Measurements from ENCODE around the gene IDNK.

The IDNK gene

DNA sequence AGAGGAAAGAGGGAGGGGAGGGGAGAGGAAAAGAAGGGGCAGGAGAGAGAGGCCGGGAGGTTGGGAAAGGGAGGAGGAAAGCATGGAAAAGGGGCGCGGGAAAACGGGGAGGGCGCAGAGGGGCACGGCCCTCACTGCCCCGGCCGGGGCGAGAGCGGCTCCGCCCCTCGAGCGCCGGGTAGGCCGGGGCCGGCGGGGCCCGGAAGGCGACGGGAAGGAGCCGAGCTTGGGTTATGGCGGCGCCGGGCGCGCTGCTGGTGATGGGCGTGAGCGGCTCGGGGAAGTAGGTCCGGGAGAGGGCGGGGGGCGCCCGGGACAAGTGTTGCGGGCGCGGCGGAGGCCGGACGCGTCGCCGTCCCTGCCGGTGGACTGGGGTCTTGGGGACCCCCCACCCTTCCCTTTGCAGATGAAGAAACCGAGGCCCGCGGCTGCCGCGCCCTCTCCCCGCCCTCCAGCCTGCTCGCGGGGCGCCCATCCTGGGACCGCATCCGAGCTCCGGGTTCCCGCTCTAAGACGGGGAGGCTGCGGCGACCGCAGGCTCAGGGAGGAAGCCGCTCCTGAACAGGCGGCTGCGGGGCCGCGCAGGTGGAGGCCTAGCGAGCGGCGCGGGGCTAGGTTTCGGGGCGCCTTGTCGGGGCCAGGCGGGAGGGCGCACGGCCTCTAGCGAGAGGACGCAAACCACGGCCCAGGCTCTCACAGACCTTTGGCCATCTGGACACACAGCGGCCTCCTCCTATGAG is at the start of gene IDNK:
Gene IDNK (plus strand): TSS at position 205 of the 740 bp plus-strand sequence. CDS start 29 bp downstream, at position 234.
- H3K4me3 ChIP-seq (ENCODE audit: low read depth in 1 of 2, low read length in 2 of 2) = peak within 1 kb of the TSS; percentile 69 to 79
- H3K27me3 ChIP-seq (ENCODE audit: insufficient read depth, low read length, poor library complexity) = no peaks in the 10 kb centered on the region
- H3K9me3 ChIP-seq (ENCODE audit: insufficient read depth, low read length, severe bottlenecking) = no peaks in the 10 kb centered on the region
- peaks cover 17% of the 10 kb centered on the region for H3K4me1 ChIP-seq (ENCODE audit: insufficient read depth, low read length)
- ATAC-seq (ENCODE audit: insufficient read depth, low read depth) (peak; percentile 83), DNase-seq (peak; percentile 50)
- H4K20me1 ChIP-seq (ENCODE audit: insufficient read depth, low read length) = no peaks in the 10 kb centered on the region
- peak within 1 kb of the TSS; percentile 76 for H3K4me2 ChIP-seq (ENCODE audit: insufficient read depth, low read length)
- H3K27ac ChIP-seq (ENCODE audit: low read length) = peak within 1 kb of the TSS; percentile 93
- TF ChIP-seq EZH2 (IDR thresholded peaks at IDR 0.05; ENCODE audit: borderline replicate concordance, low read depth, low read length, severe bottlenecking) = no peak
- TF ChIP-seq, protein P1, sequence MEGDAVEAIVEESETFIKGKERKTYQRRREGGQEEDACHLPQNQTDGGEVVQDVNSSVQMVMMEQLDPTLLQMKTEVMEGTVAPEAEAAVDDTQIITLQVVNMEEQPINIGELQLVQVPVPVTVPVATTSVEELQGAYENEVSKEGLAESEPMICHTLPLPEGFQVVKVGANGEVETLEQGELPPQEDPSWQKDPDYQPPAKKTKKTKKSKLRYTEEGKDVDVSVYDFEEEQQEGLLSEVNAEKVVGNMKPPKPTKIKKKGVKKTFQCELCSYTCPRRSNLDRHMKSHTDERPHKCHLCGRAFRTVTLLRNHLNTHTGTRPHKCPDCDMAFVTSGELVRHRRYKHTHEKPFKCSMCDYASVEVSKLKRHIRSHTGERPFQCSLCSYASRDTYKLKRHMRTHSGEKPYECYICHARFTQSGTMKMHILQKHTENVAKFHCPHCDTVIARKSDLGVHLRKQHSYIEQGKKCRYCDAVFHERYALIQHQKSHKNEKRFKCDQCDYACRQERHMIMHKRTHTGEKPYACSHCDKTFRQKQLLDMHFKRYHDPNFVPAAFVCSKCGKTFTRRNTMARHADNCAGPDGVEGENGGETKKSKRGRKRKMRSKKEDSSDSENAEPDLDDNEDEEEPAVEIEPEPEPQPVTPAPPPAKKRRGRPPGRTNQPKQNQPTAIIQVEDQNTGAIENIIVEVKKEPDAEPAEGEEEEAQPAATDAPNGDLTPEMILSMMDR (IDR thresholded peaks at IDR 0.05; ENCODE audit: borderline replicate concordance, extremely low read depth, low read length, poor library complexity, severe bottlenecking) = no peak
- peak within 1 kb of the TSS; percentile 93 for H3K9ac ChIP-seq (ENCODE audit: low read depth, low read length)
- peak within 1 kb of the TSS; percentile 86 for H2AFZ ChIP-seq (ENCODE audit: low read depth, low read length)
- H3K79me2 ChIP-seq (ENCODE audit: insufficient read depth, low read length) = no peaks in the 10 kb centered on the region; the same call in 1 of the 2 replicates
- H3K36me3 ChIP-seq (ENCODE audit: insufficient read depth, low read length) = peaks cover 4% of the 10 kb centered on the region

DNA sequence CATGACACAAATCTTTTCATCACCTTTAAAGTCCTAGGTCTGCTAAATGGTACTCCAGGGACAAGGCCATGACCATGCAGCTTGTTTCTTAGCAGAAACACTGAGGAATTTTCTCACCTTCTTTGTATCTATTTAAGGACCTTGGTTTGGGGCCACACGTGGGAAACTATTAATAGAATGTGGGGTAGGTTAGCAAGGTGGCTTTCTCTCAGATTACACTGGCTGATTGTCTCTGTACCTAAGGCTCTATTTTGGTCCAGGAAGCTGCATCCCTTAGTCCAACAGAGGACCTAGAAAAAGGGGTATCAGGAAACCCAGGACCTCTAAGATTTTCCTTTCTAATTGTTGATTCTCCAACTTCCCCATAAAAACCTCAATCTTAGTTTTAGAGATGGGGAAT is 48.5 kb upstream of the IDNK start:
- H3K4me2 ChIP-seq (ENCODE audit: insufficient read depth, low read length) = no peak overlapping the region
- no peaks in the 10 kb centered on the region for H3K9me3 ChIP-seq (ENCODE audit: insufficient read depth, low read length, severe bottlenecking)
- H3K27me3 ChIP-seq (ENCODE audit: insufficient read depth, low read length, poor library complexity) = no peaks in the 10 kb centered on the region
- DNase-seq = no peak
- no peaks in the 10 kb centered on the region for H3K79me2 ChIP-seq (ENCODE audit: insufficient read depth, low read length)
- no peaks in the 10 kb centered on the region for H3K36me3 ChIP-seq (ENCODE audit: insufficient read depth, low read length)
- H3K4me3 ChIP-seq (ENCODE audit: low read depth in 1 of 2, low read length in 2 of 2) = no peak overlapping the region
- H2AFZ ChIP-seq (ENCODE audit: low read depth, low read length) = no peak overlapping the region
- H4K20me1 ChIP-seq (ENCODE audit: insufficient read depth, low read length) = no peaks in the 10 kb centered on the region
- H3K27ac ChIP-seq (ENCODE audit: low read length) = no peak overlapping the region
- no peak for TF ChIP-seq EZH2 (IDR thresholded peaks at IDR 0.05; ENCODE audit: borderline replicate concordance, low read depth, low read length, severe bottlenecking)
- TF ChIP-seq, protein P1 (IDR thresholded peaks at IDR 0.05; ENCODE audit: borderline replicate concordance, extremely low read depth, low read length, poor library complexity, severe bottlenecking) = no peak
- no peak overlapping the region for H3K9ac ChIP-seq (ENCODE audit: low read depth, low read length)
- H3K4me1 ChIP-seq (ENCODE audit: insufficient read depth, low read length) = peaks cover 7% of the 10 kb centered on the region; the same call in 1 of the 2 replicates
- ATAC-seq (ENCODE audit: insufficient read depth, low read depth) = no peak

DNA sequence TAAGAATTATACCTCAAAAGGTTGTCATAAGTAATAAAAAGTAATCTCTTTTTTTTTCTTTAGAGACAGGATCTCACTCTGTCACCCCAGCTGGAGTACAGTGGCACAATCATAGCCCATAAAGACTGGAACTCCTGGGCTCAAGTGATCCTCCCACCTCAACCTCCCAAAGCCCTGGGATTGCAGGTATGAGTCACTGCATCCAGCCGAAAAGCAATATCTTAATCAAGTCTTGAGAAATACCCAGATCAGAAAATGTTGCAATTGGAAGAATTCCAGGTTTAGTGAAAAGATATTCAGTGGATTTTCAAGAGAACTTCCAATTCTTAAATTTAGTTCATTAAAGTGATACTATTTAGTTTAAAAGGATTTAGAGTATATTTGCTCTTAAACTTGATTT is 40.9 kb upstream of the IDNK start:
- Histone ChIP-seq H3K4me2 (ENCODE audit: insufficient read depth, low read length) (no peak overlapping the region), H2AFZ (ENCODE audit: low read depth, low read length) (no peak overlapping the region), H3K4me1 (ENCODE audit: insufficient read depth, low read length) (no peaks in the 10 kb centered on the region), H4K20me1 (ENCODE audit: insufficient read depth, low read length) (no peaks in the 10 kb centered on the region), H3K9ac (ENCODE audit: low read depth, low read length) (no peak overlapping the region), H3K79me2 (ENCODE audit: insufficient read depth, low read length) (no peaks in the 10 kb centered on the region), H3K4me3 (ENCODE audit: low read depth in 1 of 2, low read length in 2 of 2) (no peak overlapping the region), H3K27ac (ENCODE audit: low read length) (no peak overlapping the region), H3K27me3 (ENCODE audit: insufficient read depth, low read length, poor library complexity) (no peaks in the 10 kb centered on the region), H3K36me3 (ENCODE audit: insufficient read depth, low read length) (no peaks in the 10 kb centered on the region), H3K9me3 (ENCODE audit: insufficient read depth, low read length, severe bottlenecking) (no peaks in the 10 kb centered on the region)
- TF ChIP-seq, protein P1 (IDR thresholded peaks at IDR 0.05; ENCODE audit: borderline replicate concordance, extremely low read depth, low read length, poor library complexity, severe bottlenecking) = no peak
- TF ChIP-seq EZH2 (IDR thresholded peaks at IDR 0.05; ENCODE audit: borderline replicate concordance, low read depth, low read length, severe bottlenecking) = no peak
- ATAC-seq (ENCODE audit: insufficient read depth, low read depth) (no peak), DNase-seq (no peak)
